ELF-1 (cell line): ENCODE measurements around the gene GAS6.

Experiments
- DNase-seq: peaks from one replicate; pipeline ENCODE4 v3.0.0-alpha.2; 2016; ENCODE audit warnings: low read depth, low spot score

The GAS6 gene

GRCh38 chr13:113820813-113821651 lies 42.8 kb downstream of the GAS6 start:
- peak; percentile 79 for DNase-seq

GRCh38 chr13:113819731-113820715 lies 43.9 kb downstream of the GAS6 start:
- no peak for DNase-seq

- DNase-seq, result no peak
Measured at GRCh38 chr13:113819341-113819730, 44.5 kb downstream of the GAS6 start.

- DNase-seq, result no peak
Measured at GRCh38 chr13:113818700-113819295, 45.1 kb downstream of the GAS6 start.

GRCh38 chr13:113817860-113818691 lies 45.8 kb downstream of the GAS6 start:
- no peak for DNase-seq

GRCh38 chr13:113816946-113817859 lies 46.7 kb downstream of the GAS6 start:
- peak; percentile 89 for DNase-seq

- no peak for DNase-seq
Measured at GRCh38 chr13:113816254-113816929, 47.5 kb downstream of the GAS6 start.

- no peak for DNase-seq
Measured at GRCh38 chr13:113815151-113816058, 48.5 kb downstream of the GAS6 start.

- DNase-seq, result no peak
Measured at GRCh38 chr13:113814435-113814821, 49.4 kb downstream of the GAS6 start.

- no peak for DNase-seq
Measured at GRCh38 chr13:113813749-113814434, 50.0 kb downstream of the GAS6 start.

GRCh38 chr13:113813070-113813748 lies 50.7 kb downstream of the GAS6 start:
- DNase-seq, result no peak

GRCh38 chr13:113812178-113813040 lies 51.5 kb downstream of the GAS6 start:
- no peak for DNase-seq

- no peak for DNase-seq
Measured at GRCh38 chr13:113811081-113811928, 52.6 kb downstream of the GAS6 start.

- no peak for DNase-seq
Measured at GRCh38 chr13:113810640-113811039, 53.2 kb downstream of the GAS6 start.

GRCh38 chr13:113809934-113810333 lies 53.9 kb downstream of the GAS6 start:
- DNase-seq, result no peak
